ENCODE data around the gene SOHLH2.

SOHLH2 gene

GRCh38 chr13:36214163-36214921 is at the start of gene SOHLH2:
TSS of gene SOHLH2 (minus strand) at chr13:36214556. CDS start at chr13:36214526, 30 bp downstream.
- DNase-seq, result no peak

GRCh38 chr13:36261976-36262375 is 47.6 kb upstream of the SOHLH2 start:
- DNase-seq, result no peak

DNA sequence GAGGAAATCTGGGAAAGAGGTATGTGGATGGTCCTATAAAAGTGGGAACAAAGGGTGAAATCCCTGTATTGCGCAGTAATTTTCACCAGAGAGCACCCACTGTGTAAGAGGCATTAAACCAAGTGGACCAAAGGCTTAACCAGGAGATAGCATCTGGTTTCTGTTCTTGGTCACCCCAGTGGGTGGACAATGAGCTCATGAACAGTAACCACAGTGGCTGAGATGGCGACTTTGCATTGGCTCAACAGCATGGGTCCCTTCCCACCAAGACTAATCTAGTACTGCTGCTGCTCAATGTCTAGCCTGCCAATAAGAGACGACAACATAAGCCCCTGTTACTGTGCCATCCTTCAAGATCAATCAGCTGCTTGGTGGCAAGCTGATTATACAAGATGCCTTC is 46.7 kb upstream of the SOHLH2 start:
- DNase-seq, result no peak

DNA sequence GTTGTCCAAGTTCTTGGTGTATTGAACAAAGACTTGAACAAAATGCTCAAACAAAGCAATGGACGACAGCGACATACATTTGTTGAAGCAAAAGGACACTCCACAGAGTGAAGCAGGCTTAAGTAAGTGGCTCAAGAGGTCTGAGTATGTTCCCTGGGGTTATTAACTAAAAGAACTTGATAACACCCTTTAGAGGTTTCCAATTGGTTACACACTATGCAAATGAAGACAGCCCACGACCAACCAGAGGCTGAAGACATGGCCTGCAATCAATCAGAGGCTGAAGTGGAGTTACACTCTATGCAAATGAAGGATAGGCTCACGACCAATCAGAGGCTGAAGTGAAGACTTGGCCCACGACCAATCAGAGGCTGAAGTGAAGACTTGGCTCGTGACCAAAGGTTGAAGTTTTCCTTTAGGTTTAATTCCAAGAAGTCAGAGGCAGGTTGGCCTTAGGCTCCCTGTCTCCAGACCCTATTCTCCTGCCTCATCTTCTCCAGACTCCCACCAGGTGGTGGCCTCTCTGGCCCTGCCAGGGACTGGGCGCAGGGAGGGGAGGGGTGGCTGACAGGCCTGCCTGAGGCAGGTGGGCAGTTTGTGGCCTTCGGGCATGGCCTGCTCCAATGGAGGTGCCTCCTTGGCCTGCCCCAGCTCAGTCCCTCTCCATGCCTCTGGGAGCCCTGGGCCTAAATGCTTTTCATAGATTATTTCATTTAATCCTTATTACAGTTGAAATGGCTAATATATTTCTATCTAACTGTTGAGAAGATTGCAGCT is 45.2 kb upstream of the SOHLH2 start:
- no peak for DNase-seq

DNA sequence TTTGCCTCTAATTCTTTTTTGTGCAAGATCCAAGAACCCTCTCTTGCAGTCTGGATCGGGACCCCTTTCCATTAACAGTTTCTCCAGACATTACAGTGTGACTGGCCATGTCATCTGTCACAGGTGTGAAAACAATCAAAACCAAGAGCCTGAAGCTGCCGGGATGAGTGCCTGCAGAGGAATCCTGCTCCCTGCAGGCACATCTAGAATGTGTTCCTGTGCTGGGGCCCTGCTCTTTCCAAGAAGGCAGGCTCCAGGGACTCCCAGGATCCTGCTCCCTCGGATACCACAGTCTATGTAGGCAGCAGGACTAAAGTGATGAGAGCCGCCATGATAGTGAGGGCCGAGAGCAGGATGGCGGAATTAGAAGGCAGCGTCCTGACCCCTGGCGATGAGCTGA is 44.5 kb upstream of the SOHLH2 start:
- DNase-seq, result no peak

DNA sequence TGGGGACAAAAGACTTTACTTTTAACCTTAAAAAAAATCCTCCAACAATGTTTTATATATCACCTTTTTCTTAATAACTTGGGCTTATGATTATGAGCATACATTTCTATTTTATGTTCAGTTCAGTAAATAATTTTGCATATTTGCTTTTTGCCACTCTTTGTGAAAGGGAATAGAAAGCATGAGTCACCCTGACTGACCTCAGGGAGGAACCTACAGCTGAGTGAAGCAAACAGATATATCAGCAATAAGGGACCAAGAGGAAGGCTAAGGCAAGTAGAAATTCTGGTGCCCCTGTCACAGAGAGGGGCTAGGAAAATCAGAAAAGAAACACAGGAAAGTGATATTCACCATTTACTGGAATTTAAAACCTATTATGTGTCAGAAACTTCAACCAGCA is 37.2 kb upstream of the SOHLH2 start:
- DNase-seq, result peak; percentile 4

DNA sequence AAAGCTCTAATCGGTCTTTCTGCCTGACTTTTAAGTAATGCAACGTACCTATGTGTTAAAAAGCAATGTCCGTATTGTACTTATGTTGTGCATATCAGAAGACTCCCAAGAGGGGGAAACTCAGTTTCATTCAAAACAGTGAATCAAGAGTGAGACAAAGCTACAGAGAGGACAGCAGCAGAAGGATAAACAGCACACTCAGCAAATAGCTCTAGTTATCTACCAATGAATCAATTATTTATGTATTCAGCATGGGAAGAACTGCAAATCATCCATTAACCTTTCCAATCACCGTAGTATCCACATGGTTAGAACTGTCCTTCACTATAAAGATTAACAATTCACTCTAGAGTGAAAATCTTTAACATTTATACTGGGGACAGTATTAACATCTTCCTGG is 36.7 kb upstream of the SOHLH2 start:
- no peak for DNase-seq

- no peak for DNase-seq
These were observed 34.3 kb upstream of the SOHLH2 start for GRCh38 chr13:36248700-36249099.

- no peak for DNase-seq
These were observed 30.6 kb upstream of the SOHLH2 start for GRCh38 chr13:36244990-36245389.

- no peak for DNase-seq
These were observed 29.7 kb upstream of the SOHLH2 start for GRCh38 chr13:36244073-36244472.

DNA sequence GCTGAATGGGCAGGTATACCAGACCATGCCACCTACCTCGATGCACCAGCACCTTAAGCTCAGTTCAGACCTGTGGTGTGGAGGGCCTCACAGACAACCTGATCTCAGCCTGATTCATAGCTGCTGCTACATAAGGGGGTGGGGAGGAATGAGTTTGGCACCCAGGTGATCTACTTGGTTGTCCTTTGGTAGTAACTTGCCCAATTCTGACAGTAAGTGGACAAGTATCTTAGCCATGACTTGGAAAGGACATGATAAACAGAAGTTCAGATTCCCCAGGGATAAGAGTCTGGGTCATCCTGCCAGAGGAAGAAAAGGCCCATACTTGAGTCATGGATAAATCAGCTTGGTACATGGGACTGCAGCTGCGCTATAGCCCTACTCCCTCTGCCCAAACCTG is 28.4 kb upstream of the SOHLH2 start:
- DNase-seq, result no peak

GRCh38 chr13:36231236-36231635 is 16.9 kb upstream of the SOHLH2 start:
- DNase-seq, result no peak

DNA sequence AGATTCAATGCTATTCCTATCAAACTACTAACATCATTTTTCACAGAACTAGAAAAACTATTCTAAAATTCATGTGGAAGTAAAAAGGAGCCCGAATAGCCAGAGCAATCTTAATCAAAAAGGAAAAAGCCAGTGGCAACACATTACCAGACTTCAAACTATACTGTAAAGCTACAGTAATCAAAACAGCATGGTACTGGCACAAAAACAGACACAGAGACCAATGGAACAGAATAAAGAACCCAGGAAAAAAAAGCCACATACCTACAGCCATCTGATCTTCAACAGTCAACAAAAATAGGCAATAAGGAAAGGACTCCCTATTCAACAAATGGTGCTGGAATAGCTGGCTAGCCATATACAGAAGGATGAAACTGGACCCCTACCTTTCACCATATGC is 10.4 kb upstream of the SOHLH2 start:
- no peak for DNase-seq

DNA sequence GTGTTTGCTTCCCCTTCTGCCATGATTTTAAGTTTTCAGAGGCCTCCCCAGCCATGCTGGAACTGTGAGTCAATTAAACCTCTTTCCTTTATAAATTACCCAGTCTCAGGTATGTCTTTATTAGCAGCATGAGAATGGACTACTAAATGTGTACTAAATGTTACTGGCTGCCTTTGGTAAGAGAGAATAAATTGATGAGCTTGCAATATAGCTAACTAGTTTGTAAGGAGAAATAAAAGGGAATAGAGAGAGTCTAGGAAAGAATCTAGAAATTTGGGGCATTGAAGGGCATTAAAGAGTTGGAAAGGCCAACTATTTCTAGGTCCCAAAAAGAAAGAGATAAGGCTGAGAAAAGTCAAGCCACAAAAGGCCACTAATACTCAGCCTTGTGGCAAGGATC is 5.5 kb upstream of the SOHLH2 start:
- no peak for DNase-seq

DNA sequence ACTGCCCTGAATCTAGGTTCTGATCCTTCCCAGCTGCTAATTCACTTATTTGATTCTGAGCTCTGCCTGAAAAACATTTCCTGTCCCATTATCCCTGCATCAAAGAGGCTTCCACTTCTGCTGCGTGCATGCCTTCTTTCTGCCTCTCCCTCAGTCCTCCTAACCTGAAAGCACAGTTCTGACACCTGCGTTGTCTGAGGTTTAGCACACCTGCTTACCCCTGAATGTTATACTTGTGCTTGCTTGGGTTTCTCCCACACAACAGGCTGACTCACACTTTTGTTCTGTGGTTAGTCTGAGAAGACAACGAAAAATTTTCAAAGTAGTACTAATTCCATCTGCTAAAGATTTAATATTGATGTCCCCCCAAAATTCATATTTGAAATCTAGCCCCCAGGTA is 3.1 kb upstream of the SOHLH2 start:
- no peak for DNase-seq

DNA sequence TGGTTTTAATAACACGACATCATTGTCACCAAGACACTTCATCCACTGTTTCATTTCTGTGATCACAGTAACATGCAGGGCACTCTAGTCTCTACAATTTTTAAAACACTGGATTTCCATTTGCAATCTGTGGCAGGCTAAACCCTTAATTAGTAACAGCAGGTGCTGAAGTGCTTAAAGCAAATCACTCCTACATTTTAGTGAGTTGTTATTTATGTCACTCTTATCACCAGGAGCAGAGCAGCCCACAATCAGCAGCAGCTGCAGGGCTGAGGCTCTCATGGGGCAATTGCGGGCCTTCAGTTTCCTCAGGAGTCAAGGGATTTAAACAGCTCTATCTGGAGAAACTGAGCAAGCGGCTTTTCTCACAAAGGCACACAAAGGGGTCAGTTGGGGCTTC is 1.6 kb downstream of the SOHLH2 start:
- DNase-seq, result peak; percentile 6

DNA sequence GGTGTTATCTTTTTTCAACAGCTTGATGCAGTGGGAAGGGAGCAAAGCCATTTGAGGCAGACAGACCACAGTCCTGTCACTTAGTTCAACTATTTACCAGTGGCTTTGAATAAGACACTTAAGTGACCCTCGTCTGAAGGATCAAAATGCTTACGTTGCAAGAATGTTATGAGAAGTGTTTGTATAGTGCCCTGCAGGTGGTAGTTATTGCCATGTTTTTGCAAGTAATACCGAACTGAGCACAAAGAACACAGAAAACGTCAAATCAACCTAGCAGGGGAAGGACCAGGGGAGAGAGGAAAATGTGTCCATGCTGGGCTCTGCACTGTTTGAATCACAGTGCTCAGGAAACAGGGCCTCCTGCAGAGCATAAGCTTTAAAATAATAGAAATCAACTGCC is 2.8 kb downstream of the SOHLH2 start:
- DNase-seq, result peak; percentile 9

DNA sequence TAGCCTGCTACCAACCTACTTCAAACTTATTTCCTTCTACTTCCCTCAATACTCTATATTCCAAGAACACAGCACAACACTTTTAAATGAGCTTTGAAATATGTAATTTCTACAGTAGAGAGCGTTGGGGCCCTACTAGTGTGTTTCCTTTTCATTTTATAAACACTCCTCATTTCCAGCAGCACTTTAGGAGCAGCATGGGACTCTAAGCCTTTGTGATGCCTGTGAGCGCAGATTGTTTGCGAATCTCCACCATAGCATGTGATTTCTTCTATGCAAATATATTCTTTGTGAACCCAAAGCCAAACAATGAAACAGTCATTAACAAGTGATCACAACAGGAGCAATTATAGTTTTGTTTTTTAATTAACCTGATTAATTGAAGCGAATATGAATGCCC is 3.6 kb downstream of the SOHLH2 start:
- DNase-seq, result no peak

DNA sequence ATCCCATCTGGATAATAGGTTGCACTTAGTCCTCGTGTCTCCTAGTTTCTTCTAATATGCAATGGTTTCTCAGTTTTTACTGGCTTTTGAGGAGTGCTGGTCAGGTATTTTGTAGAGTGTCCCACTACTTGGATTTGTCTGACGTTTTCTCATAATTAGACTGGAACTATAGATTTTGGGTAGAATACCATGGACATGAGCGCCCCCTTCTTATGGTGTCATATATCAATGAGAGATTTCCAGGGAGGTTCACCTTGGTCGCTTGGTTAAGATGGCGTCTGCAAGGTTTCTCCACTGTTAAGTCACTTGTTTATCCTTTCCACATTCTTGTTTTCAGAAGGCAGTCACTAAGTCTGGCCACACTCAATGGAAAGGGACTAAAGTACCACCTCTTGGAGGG is 6.7 kb downstream of the SOHLH2 start:
- no peak for DNase-seq

DNA sequence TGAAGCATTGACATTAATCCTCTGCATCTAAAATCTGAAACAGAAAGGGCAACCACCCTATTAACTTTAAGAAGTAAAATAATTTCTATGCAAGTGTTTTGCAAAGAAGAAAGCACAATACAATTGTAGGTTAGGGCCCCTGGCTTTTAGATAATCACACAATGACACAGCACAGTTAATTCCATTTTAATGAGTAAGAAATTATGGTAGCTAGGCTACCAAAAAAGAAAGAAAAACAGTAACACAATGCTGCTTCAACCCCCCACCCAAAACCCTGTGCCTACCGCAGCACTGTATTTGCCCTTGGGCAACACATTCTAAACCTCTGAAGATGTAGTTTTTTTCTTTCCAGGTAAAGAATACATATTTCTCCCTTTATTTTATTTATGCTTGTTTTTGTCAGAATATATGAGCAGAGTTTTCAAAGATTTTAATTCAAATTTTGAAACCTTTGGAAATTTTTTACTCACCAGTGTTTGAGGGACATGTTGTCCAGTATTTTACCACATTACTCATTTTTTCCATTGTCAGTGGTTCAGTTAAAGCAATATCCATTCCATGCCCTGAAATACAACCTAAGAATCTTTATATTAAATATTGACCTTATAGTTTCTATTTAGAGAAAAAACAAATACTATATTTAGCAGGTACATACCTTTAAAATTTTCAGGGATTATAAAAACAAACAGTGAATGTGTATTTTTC is 21.1 kb downstream of the SOHLH2 start:
- DNase-seq, result no peak

DNA sequence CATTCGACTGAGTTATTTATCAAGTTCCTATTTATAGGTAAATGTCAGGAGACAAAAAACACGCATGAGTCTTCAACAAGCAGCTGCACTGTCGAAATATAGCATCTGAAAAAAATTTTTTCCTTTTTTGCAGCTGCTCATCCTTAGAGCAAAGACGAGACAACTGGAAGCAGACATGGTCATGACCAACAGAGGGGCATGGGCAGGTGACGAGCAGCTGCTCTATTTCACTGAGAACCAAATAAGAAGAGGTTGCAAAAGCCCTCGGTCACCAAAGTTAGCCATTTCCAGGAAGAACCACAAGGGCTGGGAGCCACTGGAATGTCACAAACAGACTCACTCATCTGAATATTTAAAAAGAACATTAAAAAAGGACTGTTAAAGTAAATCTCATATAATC is 22.2 kb downstream of the SOHLH2 start:
- no peak for DNase-seq

DNA sequence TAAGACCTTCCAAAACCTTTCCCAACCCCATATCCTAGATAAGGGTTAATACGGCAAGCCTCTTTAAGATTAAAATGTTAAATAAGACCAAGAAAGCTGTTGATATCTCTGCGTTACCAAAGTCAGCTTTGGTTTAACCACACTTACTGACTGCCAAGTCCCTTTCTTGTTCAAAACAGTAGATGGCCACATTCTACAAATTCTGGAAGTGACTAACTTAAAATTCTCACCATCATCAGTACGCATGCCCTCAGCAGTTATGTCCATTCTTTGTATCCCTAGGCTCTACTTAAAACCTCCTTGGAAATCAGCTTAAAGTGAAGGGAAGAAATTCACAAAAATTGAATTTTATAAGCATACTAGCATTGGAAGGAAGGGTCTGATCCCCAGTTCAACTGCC is 23.6 kb downstream of the SOHLH2 start:
- no peak for DNase-seq

DNA sequence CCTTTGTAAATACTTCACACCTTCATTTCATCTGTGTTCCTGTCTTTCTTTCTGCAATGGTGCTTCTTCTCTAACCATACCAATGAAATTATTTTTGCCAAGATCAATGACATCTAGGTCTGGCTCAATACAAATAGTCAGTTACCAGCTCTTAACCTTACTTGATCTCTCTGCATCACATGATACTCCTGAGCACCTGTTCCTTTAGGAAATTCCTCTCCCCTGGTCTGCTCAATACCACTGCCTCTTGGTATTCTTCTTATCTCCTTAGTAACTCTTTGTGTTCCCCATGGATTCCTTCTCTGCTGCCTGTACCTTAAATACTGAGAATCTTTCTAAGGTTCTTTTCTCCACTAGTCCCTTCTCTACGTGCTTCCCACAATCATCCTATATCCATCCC is 25.9 kb downstream of the SOHLH2 start:
- no peak for DNase-seq

- DNase-seq, result no peak
These were observed 30.5 kb downstream of the SOHLH2 start for GRCh38 chr13:36183901-36184300.

All from hematopoietic multipotent progenitor cell treated with erythropoietin and hydrocortisone succinate and interleukin-3 and kit ligand, for 4 days (in vitro differentiated cells).